K562 (cell line): ENCODE data around the gene TAF8. TPM values are rescaled to one million over a fixed set of nuclear protein-coding genes. Genes with fewer than 3 reads are reported as not detected.
A peak's percentile ranks its signal among the peaks of the same experiment; 100 is the strongest.

Source experiments
- ATF7 ChIP-seq: fragments of 450-650 bp; IDR thresholded peaks from 2 replicates; pipeline ENCODE4 v1.7.1; 2014; ENCODE audit warnings: mild to moderate bottlenecking, moderate library complexity
- BRF1 ChIP-seq: IDR thresholded peaks from 3 replicates; pipeline ENCODE4 v1.6.1; 2011; ENCODE audit warnings: borderline replicate concordance, mild to moderate bottlenecking; ENCODE audit not compliant: insufficient read length; ENCODE audit errors: extremely low read depth
- CUX1 ChIP-seq: fragments of 200-800 bp; sonication (Bioruptor generic); IDR thresholded peaks from 2 replicates; pipeline ENCODE4 v1.6.1; 2016; ENCODE audit warnings: missing genetic modification characterization, missing compliant biosample characterization
- E2F3 ChIP-seq: fragments of 250-450 bp; sonication (Bioruptor Pico); IDR thresholded peaks from 2 replicates; pipeline ENCODE4 v1.4.0; 2020; ENCODE audit warnings: mild to moderate bottlenecking
- FOXA1 ChIP-seq: fragments of 450-650 bp; IDR thresholded peaks from 2 replicates; pipeline ENCODE4 v1.6.1; 2016; ENCODE audit warnings: mild to moderate bottlenecking, borderline replicate concordance
- ILK ChIP-seq: fragments of 450-650 bp; IDR thresholded peaks from 2 replicates; pipeline ENCODE4 v1.6.1; 2016; ENCODE audit warnings: missing genetic modification characterization, low read depth, mild to moderate bottlenecking, missing compliant biosample characterization, moderate library complexity, borderline replicate concordance
- KAT7 ChIP-seq: sonication (generic); formaldehyde crosslinking; IDR thresholded peaks from 2 replicates; pipeline ENCODE4 v1.8.0; 2022; ENCODE audit warnings: missing genetic modification reagents, mild to moderate bottlenecking, borderline replicate concordance
- MAZ ChIP-seq, 2 experiments: fragments of 450-650 bp in 1 of 2; sonication (generic) in 1 of 2; formaldehyde crosslinking; IDR thresholded peaks in 1 of 2; conservative IDR thresholded peaks in 1 of 2; 2 replicates each; pipeline versions ENCODE4 v1.4.0 to v1.5.0; 2020; ENCODE audit warnings: mild to moderate bottlenecking in 1 of 2, missing genetic modification reagents in 1 of 2
- PHTF2 ChIP-seq: fragments of 250-450 bp; sonication (Bioruptor Pico); IDR thresholded peaks from 2 replicates; pipeline ENCODE4 v1.5.0; 2021; ENCODE audit warnings: mild to moderate bottlenecking
- PML ChIP-seq: IDR thresholded peaks from 2 replicates; pipeline ENCODE4 v1.6.1; 2012; ENCODE audit warnings: low read length, inconsistent platforms
- PTBP1 ChIP-seq: fragments of 200-400 bp; formaldehyde crosslinking; IDR thresholded peaks from 2 replicates; pipeline ENCODE4 v1.6.1; 2017; ENCODE audit warnings: low read depth, low read length
- SAFB2 ChIP-seq: fragments of 200-400 bp; formaldehyde crosslinking; IDR thresholded peaks from 2 replicates; pipeline ENCODE4 v1.6.1; 2018; ENCODE audit warnings: borderline replicate concordance, low read length, low read depth, moderate library complexity; ENCODE audit not compliant: severe bottlenecking
- TAF7 ChIP-seq: fragments of 450-650 bp; IDR thresholded peaks from 2 replicates; pipeline ENCODE4 v1.6.1; 2016; ENCODE audit warnings: missing genetic modification characterization, missing compliant biosample characterization
- VEZF1 ChIP-seq: fragments of 200-800 bp; sonication (Bioruptor generic); IDR thresholded peaks from 2 replicates; pipeline ENCODE4 v1.6.1; 2017; ENCODE audit warnings: missing genetic modification characterization, missing compliant biosample characterization
- ZBTB7A ChIP-seq: IDR thresholded peaks from 2 replicates; pipeline ENCODE4 v1.6.1; 2011; ENCODE audit warnings: low read depth, mild to moderate bottlenecking, low read length, moderate library complexity, borderline replicate concordance; ENCODE audit not compliant: control insufficient read depth
- ZFX ChIP-seq: sonication (generic); formaldehyde crosslinking; IDR thresholded peaks from 2 replicates; pipeline ENCODE4 v1.8.0; 2022; ENCODE audit warnings: mild to moderate bottlenecking, missing genetic modification reagents, moderate library complexity
- ZNF146 ChIP-seq: IDR thresholded peaks from one replicate; pipeline ENCODE4 v1.6.1; 2018; ENCODE audit warnings: missing compliant biosample characterization; ENCODE audit not compliant: unreplicated experiment
- ZNF263 ChIP-seq: sonication (generic); formaldehyde crosslinking; IDR thresholded peaks from 2 replicates; pipeline ENCODE4 v1.8.0; 2022; ENCODE audit warnings: mild to moderate bottlenecking, missing genetic modification reagents, borderline replicate concordance
- ZNF431 ChIP-seq: sonication (generic); formaldehyde crosslinking; IDR thresholded peaks from 2 replicates; pipeline ENCODE4 v1.8.0; 2022; ENCODE audit warnings: mild to moderate bottlenecking, missing genetic modification reagents
- ZNF586 ChIP-seq: fragments of 450-650 bp; formaldehyde crosslinking; conservative IDR thresholded peaks from 2 replicates; pipeline ENCODE4 v1.4.0; 2020; ENCODE audit warnings: mild to moderate bottlenecking, moderate library complexity
- ZNF764 ChIP-seq: fragments of 250-450 bp; sonication (Bioruptor Pico); IDR thresholded peaks from 2 replicates; pipeline ENCODE4 v1.4.0; 2020; ENCODE audit warnings: low read depth, mild to moderate bottlenecking, moderate library complexity
- polyA plus RNA-seq, 8 experiments: library from polyadenylated mRNA; depleted of rRNA in 4 of 8; stranded (reverse) in 5 of 8; unstranded in 3 of 8; fragments of >200 nt; fragmentation: Nextera tagmentation in 2 of 8; fragmentation: Illumina TruSeq in 1 of 8; extraction: Ambion mirVana in 2 of 8; extraction: Trizol in 1 of 8; gene quantifications; 2 replicates each; pipeline versions ENCODE4 v1.2.1 to v1.2.3, GENCODE V29; 2011 to 2014; ENCODE audit warnings: inconsistent platforms in 1 of 8, missing spikeins in 1 of 8
- total RNA-seq, 7 experiments: library from RNA; depleted of rRNA in 6 of 7; stranded (reverse); fragments of >200 nt in 6 of 7; fragmentation: Illumina TruSeq in 2 of 7; extraction: Trizol in 2 of 7; gene quantifications; 2 replicates each; pipeline versions ENCODE4 v1.2.1 to v1.2.3, GENCODE V29; 2011 to 2021; ENCODE audit warnings: low replicate concordance in 1 of 7

The TAF8 gene
- total and polyA plus RNA-seq, 9 of the 15 experiments (the other 6 are each of a cell fraction or from before 2014, with no cell fraction given) = 29.4 to 84.0 (median 52.6) TPM

- TF ChIP-seq CUX1 (CRISPR knock-in tag) (peak; percentile 32; the same call in 1 of the 2 replicates), ZNF263 (peak; percentile 52; the same call in 1 of the 2 replicates), ZNF764 (CRISPR knock-in tag) (no peak), ZNF146 (peak; percentile 85), FOXA1 (no peak), TAF7 (tag) (peak; percentile 66; the same call in 1 of the 2 replicates), E2F3 (CRISPR knock-in tag) (peak; percentile 92), ZFX (peak; percentile 38), MAZ (CRISPR knock-in tag; conservative IDR thresholded peaks at IDR 0.05 in 1 of 2, IDR thresholded peaks at IDR 0.05 in 1 of 2) (peak in 1 of 2 experiments; percentile 85; a peak in 3 of 4 replicates), ZNF431 (CRISPR knock-in tag) (no peak; the same call in none of the 2 replicates), ATF7 (peak; percentile 98), PTBP1 (no peak; the same call in 1 of the 2 replicates), ZBTB7A (peak; percentile 50; the same call in 1 of the 2 replicates), BRF1 (no peak), VEZF1 (CRISPR knock-in tag) (peak; percentile 54), SAFB2 (no peak), ILK (tag) (no peak), PML (peak; percentile 90), PHTF2 (CRISPR knock-in tag) (no peak), KAT7 (peak; percentile 94; the same call in 1 of the 2 replicates), ZNF586 (CRISPR knock-in tag) (0 out of 2 replicates have a peak, but pooled peaks have one; percentile 71)
Observed at GRCh38 chr6:42028234-42029061, 21.9 kb upstream of the TAF8 start (continued).
